WTC11 (cell line): ENCODE results near the gene NKAIN2. TPM values are rescaled to one million over a fixed set of nuclear protein-coding genes. Genes with fewer than 3 reads are reported as not detected.

ENCODE experiments used
- ATAC-seq: fragments of 200-7000 bp; cut with Tn5 transposase; 2 replicates; pipeline ENCODE4 v1.10.0; 2021; ENCODE audit warnings: mild to moderate bottlenecking, moderate library complexity
- CTCF ChIA-PET: fragments of 300-600 bp; sonication (Branson Sonifier 250); formaldehyde crosslinking; loops from one replicate; lab custom pipeline; 2021; ENCODE audit warnings: antibody characterized with exemption; lab: Charles Lee
- POLR2A ChIA-PET: fragments of 350-600 bp; sonication (Branson Sonifier 250); formaldehyde crosslinking; loops from one replicate; lab custom pipeline; 2021; ENCODE audit warnings: antibody characterized with exemption; lab: Charles Lee
- DNase-seq: peaks from one replicate; pipeline ENCODE4 v3.0.0; 2021; ENCODE audit warnings: low spot score
- H3K27ac Mint-ChIP-seq: 2 replicates; pipeline ENCODE4 v1.8.0; 2021; ENCODE audit warnings: mixed read lengths
- H3K27me3 Mint-ChIP-seq: 2 replicates; pipeline ENCODE4 v1.8.0; 2021; ENCODE audit warnings: low read depth, mild to moderate bottlenecking, moderate library complexity, mixed read lengths
- H3K36me3 Mint-ChIP-seq: 2 replicates; pipeline ENCODE4 v1.8.0; 2021; ENCODE audit warnings: mixed read lengths
- H3K4me1 Mint-ChIP-seq: 2 replicates; pipeline ENCODE4 v1.8.0; 2022; ENCODE audit warnings: mixed read lengths
- H3K4me3 Mint-ChIP-seq: 2 replicates; pipeline ENCODE4 v1.8.0; 2021; ENCODE audit warnings: mild to moderate bottlenecking, moderate library complexity, mixed read lengths
- H3K9me3 Mint-ChIP-seq: 2 replicates; pipeline ENCODE4 v1.8.0; 2021; ENCODE audit warnings: mixed read lengths
- CDX4 ChIP-seq: fragments of 250-450 bp; sonication (Bioruptor Pico); IDR thresholded peaks from 2 replicates; pipeline ENCODE4 v1.9.0; 2021; ENCODE audit warnings: moderate library complexity, mild to moderate bottlenecking, inconsistent platforms, borderline replicate concordance
- CREB1 ChIP-seq: sonication (generic); formaldehyde crosslinking; IDR thresholded peaks from 2 replicates; pipeline ENCODE4 v1.8.0; 2023; ENCODE audit warnings: mild to moderate bottlenecking, missing genetic modification reagents
- ERG ChIP-seq: fragments of 250-450 bp; sonication (Bioruptor Pico); IDR thresholded peaks from 2 replicates; pipeline ENCODE4 v1.8.0; 2021; ENCODE audit warnings: mild to moderate bottlenecking
- ETV6 ChIP-seq: sonication (generic); formaldehyde crosslinking; IDR thresholded peaks from 2 replicates; pipeline ENCODE4 v1.8.1; 2022; ENCODE audit warnings: mild to moderate bottlenecking, missing genetic modification reagents
- FOXJ3 ChIP-seq: sonication (generic); formaldehyde crosslinking; IDR thresholded peaks from 2 replicates; pipeline ENCODE4 v1.9.0; 2021; ENCODE audit warnings: missing genetic modification reagents, mild to moderate bottlenecking, borderline replicate concordance
- HMGXB4 ChIP-seq: sonication (generic); formaldehyde crosslinking; IDR thresholded peaks from 2 replicates; pipeline ENCODE4 v1.8.1; 2023; ENCODE audit warnings: mild to moderate bottlenecking, moderate library complexity, missing genetic modification reagents
- JUN ChIP-seq: sonication (generic); formaldehyde crosslinking; IDR thresholded peaks from 2 replicates; pipeline ENCODE4 v1.8.0; 2023; ENCODE audit warnings: mild to moderate bottlenecking, missing genetic modification reagents
- NFATC4 ChIP-seq: fragments of 250-450 bp; sonication (Bioruptor Pico); IDR thresholded peaks from 2 replicates; pipeline ENCODE4 v1.9.0; 2021; ENCODE audit warnings: mild to moderate bottlenecking
- NR2C2 ChIP-seq: sonication (generic); formaldehyde crosslinking; IDR thresholded peaks from 2 replicates; pipeline ENCODE4 v1.8.0; 2022; ENCODE audit warnings: mild to moderate bottlenecking, missing genetic modification reagents
- NR3C1 ChIP-seq: sonication (generic); formaldehyde crosslinking; conservative IDR thresholded peaks from 2 replicates; pipeline ENCODE4 v1.8.1; 2023; ENCODE audit warnings: low read depth, mild to moderate bottlenecking, missing genetic modification reagents
- RORB ChIP-seq: fragments of 250-450 bp; sonication (Bioruptor Pico); IDR thresholded peaks from 2 replicates; pipeline ENCODE4 v1.9.0; 2021; ENCODE audit warnings: mild to moderate bottlenecking
- ZBTB21 ChIP-seq: sonication (generic); formaldehyde crosslinking; IDR thresholded peaks from 2 replicates; pipeline ENCODE4 v1.8.1; 2023; ENCODE audit warnings: mild to moderate bottlenecking, missing genetic modification reagents, borderline replicate concordance
- ZNF138 ChIP-seq: sonication (generic); formaldehyde crosslinking; conservative IDR thresholded peaks from 2 replicates; pipeline ENCODE4 v1.8.1; 2022; ENCODE audit warnings: mild to moderate bottlenecking, moderate library complexity, missing genetic modification reagents
- total RNA-seq: library from RNA; stranded (reverse); gene quantifications from 3 replicates; pipeline ENCODE4 v1.2.3, GENCODE V29; 2021
- TF ChIP-seq, protein P1 (sequence below): fragments of 250-450 bp; sonication (Bioruptor Pico); conservative IDR thresholded peaks from 2 replicates; pipeline ENCODE4 v1.9.0; 2021; ENCODE audit warnings: mild to moderate bottlenecking
- TF ChIP-seq, protein P2 (sequence below): sonication (generic); formaldehyde crosslinking; conservative IDR thresholded peaks from 2 replicates; pipeline ENCODE4 v1.8.1; 2023; ENCODE audit warnings: mild to moderate bottlenecking, low read depth, missing genetic modification reagents, moderate library complexity
- TF ChIP-seq, protein P3 (sequence below): sonication (generic); formaldehyde crosslinking; IDR thresholded peaks from 2 replicates; pipeline ENCODE4 v1.8.0; 2022; ENCODE audit warnings: mild to moderate bottlenecking, missing genetic modification reagents

The NKAIN2 gene
- total RNA-seq, 1 experiment from 2014 or later: 0.33 TPM

DNA sequence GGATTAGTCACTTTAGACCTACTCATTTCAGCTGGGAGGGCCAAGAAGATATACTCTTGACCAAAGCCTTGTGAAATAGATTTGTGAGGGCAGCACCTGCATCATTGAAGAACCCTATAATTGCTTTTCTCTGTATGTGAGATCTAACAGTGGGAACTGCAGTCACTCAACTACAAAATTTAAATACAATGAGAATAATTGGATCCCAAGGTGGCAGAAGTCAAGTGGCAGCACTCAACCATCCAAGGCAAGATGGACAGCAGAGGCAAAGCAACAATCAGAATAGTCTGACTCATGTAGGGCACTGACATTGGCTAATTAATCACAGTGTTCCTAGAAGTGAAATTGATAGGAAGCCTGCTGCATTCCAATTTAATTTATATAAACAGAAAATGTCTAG, 8.9 kb upstream of the NKAIN2 start (continued):
- TF ChIP-seq, protein P1, sequence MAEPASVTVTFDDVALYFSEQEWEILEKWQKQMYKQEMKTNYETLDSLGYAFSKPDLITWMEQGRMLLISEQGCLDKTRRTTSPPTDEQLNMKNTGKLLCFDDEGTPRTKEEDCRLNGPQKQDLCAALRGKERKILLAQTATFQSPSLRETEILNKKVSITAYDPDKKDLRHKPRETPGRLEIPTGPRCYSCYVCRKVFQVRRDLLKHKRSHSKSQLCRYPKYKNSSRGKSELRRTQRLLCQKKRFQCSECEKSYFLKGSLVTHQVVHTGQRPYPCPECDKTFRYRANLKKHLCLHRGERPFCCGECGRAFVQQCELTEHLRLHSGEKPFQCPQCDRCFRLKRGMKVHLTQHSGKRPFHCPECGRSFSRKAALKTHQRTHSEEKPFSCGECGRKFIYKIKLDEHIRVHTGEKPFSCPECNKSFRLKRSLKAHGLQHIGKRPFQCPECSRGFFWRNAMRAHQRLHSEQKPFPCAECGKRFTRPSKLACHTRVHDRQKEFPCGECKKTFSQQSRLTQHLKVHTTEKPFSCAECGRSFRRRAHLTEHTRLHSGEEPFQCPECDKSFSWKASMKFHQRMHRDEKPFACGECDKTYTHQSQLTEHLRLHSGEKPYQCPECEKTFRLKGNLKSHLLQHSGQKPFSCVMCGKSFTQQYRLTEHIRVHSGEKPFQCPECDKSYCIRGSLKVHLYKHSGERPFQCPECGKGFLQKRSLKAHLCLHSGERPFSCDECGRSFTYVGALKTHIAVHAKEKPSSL: no peak
- TF ChIP-seq HMGXB4: no peak

DNA sequence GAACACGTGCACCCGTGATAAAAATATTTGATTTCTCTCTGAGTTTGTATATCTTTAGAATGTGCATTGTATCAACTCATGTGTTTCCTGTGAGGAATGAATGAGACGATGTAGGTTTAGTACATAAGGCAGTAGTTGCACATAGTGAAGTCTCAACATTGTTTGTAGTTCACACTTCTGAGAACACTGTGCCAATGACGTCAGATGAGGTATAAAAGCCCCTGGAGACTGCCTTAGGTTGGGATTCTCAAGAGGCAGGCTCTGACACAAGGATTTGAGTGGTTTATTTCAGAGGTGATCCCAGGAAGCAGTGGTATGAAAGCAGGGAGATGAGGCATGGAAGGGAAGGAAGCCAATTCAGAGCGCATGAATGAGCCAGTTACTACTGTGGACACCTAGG, 2.6 kb upstream of the NKAIN2 start:
- ChIA-PET POLR2A (interaction anchor here (0.6 kb wide), 1 partner anchor 49 kb away, joined by 4 read pairs; no protein-coding TSS in a partner anchor), CTCF (interaction anchor here (2.8 kb wide), 1 partner anchor 165 kb away, joined by 26 read pairs; no protein-coding TSS in a partner anchor)
- Mint-ChIP-seq H3K9me3 (peaks cover 2% of the 10 kb centered on the region), H3K27me3 (peaks cover 48% of the 10 kb centered on the region), H3K36me3 (no peaks in the 10 kb centered on the region), H3K4me1 (peaks cover 9% of the 10 kb centered on the region), H3K27ac (no peak overlapping the region), H3K4me3 (no peak overlapping the region)
- TF ChIP-seq NR3C1 (CRISPR knock-in tag): no peak
- no peak for TF ChIP-seq RORB (CRISPR knock-in tag)
- TF ChIP-seq ZNF138 (CRISPR knock-in tag): no peak
- TF ChIP-seq ZBTB21 (CRISPR knock-in tag): no peak
- TF ChIP-seq CDX4 (CRISPR knock-in tag): no peak
- no peak for TF ChIP-seq FOXJ3 (CRISPR knock-in tag)
- TF ChIP-seq, protein P2, sequence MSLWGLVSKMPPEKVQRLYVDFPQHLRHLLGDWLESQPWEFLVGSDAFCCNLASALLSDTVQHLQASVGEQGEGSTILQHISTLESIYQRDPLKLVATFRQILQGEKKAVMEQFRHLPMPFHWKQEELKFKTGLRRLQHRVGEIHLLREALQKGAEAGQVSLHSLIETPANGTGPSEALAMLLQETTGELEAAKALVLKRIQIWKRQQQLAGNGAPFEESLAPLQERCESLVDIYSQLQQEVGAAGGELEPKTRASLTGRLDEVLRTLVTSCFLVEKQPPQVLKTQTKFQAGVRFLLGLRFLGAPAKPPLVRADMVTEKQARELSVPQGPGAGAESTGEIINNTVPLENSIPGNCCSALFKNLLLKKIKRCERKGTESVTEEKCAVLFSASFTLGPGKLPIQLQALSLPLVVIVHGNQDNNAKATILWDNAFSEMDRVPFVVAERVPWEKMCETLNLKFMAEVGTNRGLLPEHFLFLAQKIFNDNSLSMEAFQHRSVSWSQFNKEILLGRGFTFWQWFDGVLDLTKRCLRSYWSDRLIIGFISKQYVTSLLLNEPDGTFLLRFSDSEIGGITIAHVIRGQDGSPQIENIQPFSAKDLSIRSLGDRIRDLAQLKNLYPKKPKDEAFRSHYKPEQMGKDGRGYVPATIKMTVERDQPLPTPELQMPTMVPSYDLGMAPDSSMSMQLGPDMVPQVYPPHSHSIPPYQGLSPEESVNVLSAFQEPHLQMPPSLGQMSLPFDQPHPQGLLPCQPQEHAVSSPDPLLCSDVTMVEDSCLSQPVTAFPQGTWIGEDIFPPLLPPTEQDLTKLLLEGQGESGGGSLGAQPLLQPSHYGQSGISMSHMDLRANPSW (CRISPR knock-in tag): no peak
- no peak for TF ChIP-seq CREB1
- TF ChIP-seq ERG: no peak
- no peak for TF ChIP-seq NR2C2 (CRISPR knock-in tag)
- TF ChIP-seq, protein P3, sequence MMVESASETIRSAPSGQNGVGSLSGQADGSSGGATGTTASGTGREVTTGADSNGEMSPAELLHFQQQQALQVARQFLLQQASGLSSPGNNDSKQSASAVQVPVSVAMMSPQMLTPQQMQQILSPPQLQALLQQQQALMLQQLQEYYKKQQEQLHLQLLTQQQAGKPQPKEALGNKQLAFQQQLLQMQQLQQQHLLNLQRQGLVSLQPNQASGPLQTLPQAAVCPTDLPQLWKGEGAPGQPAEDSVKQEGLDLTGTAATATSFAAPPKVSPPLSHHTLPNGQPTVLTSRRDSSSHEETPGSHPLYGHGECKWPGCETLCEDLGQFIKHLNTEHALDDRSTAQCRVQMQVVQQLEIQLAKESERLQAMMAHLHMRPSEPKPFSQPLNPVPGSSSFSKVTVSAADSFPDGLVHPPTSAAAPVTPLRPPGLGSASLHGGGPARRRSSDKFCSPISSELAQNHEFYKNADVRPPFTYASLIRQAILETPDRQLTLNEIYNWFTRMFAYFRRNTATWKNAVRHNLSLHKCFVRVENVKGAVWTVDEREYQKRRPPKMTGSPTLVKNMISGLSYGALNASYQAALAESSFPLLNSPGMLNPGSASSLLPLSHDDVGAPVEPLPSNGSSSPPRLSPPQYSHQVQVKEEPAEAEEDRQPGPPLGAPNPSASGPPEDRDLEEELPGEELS (CRISPR knock-in tag): no peak
- TF ChIP-seq JUN (CRISPR knock-in tag): no peak
- no peak for TF ChIP-seq ETV6
- TF ChIP-seq NFATC4: no peak
- DNase-seq (no peak), ATAC-seq (no peak)
